Stomach (tissue), 9 donors: ENCODE measurements around the gene CRACR2A. TPM values are rescaled to one million over a fixed set of nuclear protein-coding genes. Genes with fewer than 3 reads are reported as not detected.

Experiments used
- DNase-seq, 2 donors: peaks; one replicate each; pipeline versions ENCODE4 v3.0.0 to v3.0.0-alpha.2; 2013 to 2019
- H3K27ac ChIP-seq, 5 donors: fragments of 200-600 bp in 4 of 5; sonication (generic) in 4 of 5; one replicate each; pipeline ENCODE4 v1.5.1; 2013 to 2019; ENCODE audit warnings: mild to moderate bottlenecking in 1 of 5, moderate library complexity in 1 of 5
- H3K27me3 ChIP-seq, 3 donors: fragments of 200-600 bp; sonication (generic); one replicate each; pipeline ENCODE4 v1.5.1; 2017 to 2019; ENCODE audit warnings: mixed run types in 1 of 3
- H3K36me3 ChIP-seq, 4 donors: fragments of 200-600 bp; sonication (generic); 1 replicate in 3 of 4; 2 replicates in 1 of 4; pipeline ENCODE4 v1.5.1; 2016 to 2019
- H3K4me1 ChIP-seq, 4 donors: fragments of 200-600 bp; sonication (generic); one replicate each; pipeline ENCODE4 v1.5.1; 2016 to 2019
- H3K4me3 ChIP-seq, 4 donors: fragments of 200-600 bp; sonication (generic) in 3 of 4; one replicate each; pipeline ENCODE4 v1.5.1; 2016 to 2019; ENCODE audit warnings: mild to moderate bottlenecking in 1 of 4
- H3K9me3 ChIP-seq, 4 donors: fragments of 200-600 bp; sonication (generic); one replicate each; pipeline ENCODE4 v1.5.1; 2016 to 2019
- CTCF ChIP-seq, 7 experiments: fragments of 450-650 bp in 4 of 7; fragments of 200-600 bp in 3 of 7; sonication (generic) in 3 of 7; IDR thresholded peaks; one replicate each; pipeline ENCODE4 v1.5.1; 2016 to 2019; ENCODE audit warnings: antibody characterized with exemption in 7 of 7, control low read depth in 2 of 7, mild to moderate bottlenecking in 1 of 7
- EP300 ChIP-seq: sonication (generic); formaldehyde crosslinking; IDR thresholded peaks from one replicate; pipeline ENCODE4 v1.6.1; 2017; ENCODE audit warnings: antibody characterized with exemption
- POLR2A ChIP-seq, 4 donors: fragments of 450-650 bp; IDR thresholded peaks; one replicate each; pipeline ENCODE4 v1.6.1; 2016; ENCODE audit warnings: antibody characterized with exemption in 4 of 4, control low read depth in 2 of 4, mild to moderate bottlenecking in 1 of 4, moderate library complexity in 1 of 4
- POLR2AphosphoS5 ChIP-seq, 3 donors: sonication (generic); formaldehyde crosslinking; IDR thresholded peaks; one replicate each; pipeline ENCODE4 v1.6.1; 2016; ENCODE audit warnings: antibody characterized with exemption in 3 of 3
- WGBS, 5 donors: extraction: QIAGEN DNeasy Blood & Tissue Kit in 3 of 5; methylation state at CpG; one replicate each; pipeline versions ENCODE4 v1.1.5 to v1.1.7; 2013 to 2018; 5-methylcytosine and 5-hydroxymethylcytosine counted together
- intact Hi-C: fragments of 100-400 bp; cut with DNase I; formaldehyde crosslinking; loops from one replicate; pipeline ENCODE4 v1.15.1; 2023; ENCODE audit warnings: low total_unique reads
- polyA plus RNA-seq, 3 donors: library from polyadenylated mRNA; stranded (reverse); fragments of 200-250 nt; gene quantifications; one replicate each; pipeline ENCODE4 v1.2.3, GENCODE V29; 2013
- total RNA-seq, 5 donors: library from RNA; depleted of rRNA; stranded (reverse); fragments of >200 nt; gene quantifications; one replicate each; pipeline versions ENCODE4 v1.1.0 to v1.2.3, GENCODE V29; 2014 to 2016
- donor health status: healthy with polysubstance abuse.
- donor health status: Bipolar disorder and iron deficiency.
- donor health status: healthy.

CRACR2A gene
- total and polyA plus RNA-seq, 8 donors: 0.15 to 66.6 (median 3.1) TPM

- Histone ChIP-seq H3K36me3 (no peaks in the 10 kb centered on the region), H3K9me3 (no peaks in the 10 kb centered on the region), H3K27me3 (no peaks in the 10 kb centered on the region), H3K4me1 (no peaks in the 10 kb centered on the region), H3K4me3 (no peak overlapping the region), H3K27ac (no peak overlapping the region)
- TF ChIP-seq CTCF (IDR thresholded peaks at IDR 0.05) (no peak), POLR2A (IDR thresholded peaks at IDR 0.05) (no peak), EP300 (no peak), POLR2AphosphoS5 (IDR thresholded peaks at IDR 0.05) (no peak)
- 70 to 86% (median 77%) methylated on average over 7 of the region's 7 CpGs for WGBS, 5 donors
- intact Hi-C loops: no loop called here
- DNase-seq: no peak
Measured at GRCh38 chr12:3741882-3742672, 10.8 kb downstream of the CRACR2A start.

DNA sequence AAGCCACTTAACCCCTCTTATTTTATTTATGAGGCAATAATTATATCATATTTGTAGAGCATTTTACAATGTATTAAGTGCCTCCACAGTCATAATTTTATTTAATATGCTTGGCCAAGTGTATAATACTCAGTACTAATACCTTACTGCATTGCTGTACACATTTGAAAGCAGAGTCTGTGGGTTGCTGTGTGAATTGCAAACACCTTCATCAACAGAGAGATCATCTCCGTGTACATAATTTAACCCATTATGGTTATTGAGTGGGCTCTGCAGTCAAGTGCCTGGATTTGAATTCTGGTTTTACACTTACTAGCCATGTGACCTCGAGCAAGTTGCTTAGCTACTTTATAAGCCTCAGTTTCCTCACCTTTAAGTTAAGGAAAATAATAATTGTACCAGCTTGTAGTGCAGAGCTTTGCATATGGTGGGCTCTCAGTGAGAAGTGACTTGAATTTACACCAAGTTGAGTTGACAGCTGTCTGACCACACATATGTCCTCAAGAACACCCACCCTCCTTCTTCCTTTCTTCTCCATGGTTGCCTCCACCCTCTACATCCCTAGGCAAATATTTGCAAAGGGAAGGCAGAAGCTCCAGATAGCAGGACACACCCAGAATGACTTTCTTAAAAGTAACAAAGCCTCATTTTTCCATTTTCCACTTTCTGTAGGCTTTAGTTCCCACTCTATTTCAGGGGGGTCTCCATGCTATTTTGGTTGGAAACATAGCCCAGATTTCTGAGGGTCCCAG lies 12.3 kb downstream of the CRACR2A start:
- no peaks in the 10 kb centered on the region for H3K36me3 ChIP-seq
- WGBS, 5 donors: 61 to 74% (median 69%) methylated on average over 2 of the region's 2 CpGs
- H3K9me3 ChIP-seq: no peaks in the 10 kb centered on the region
- no peaks in the 10 kb centered on the region for H3K4me1 ChIP-seq
- TF ChIP-seq POLR2A (IDR thresholded peaks at IDR 0.05) (no peak), CTCF (IDR thresholded peaks at IDR 0.05) (no peak), POLR2AphosphoS5 (IDR thresholded peaks at IDR 0.05) (no peak), EP300 (no peak)
- H3K4me3 ChIP-seq: no peak overlapping the region
- H3K27ac ChIP-seq: no peak overlapping the region
- intact Hi-C loops: no loop called here
- DNase-seq: no peak
- H3K27me3 ChIP-seq: no peaks in the 10 kb centered on the region

DNA sequence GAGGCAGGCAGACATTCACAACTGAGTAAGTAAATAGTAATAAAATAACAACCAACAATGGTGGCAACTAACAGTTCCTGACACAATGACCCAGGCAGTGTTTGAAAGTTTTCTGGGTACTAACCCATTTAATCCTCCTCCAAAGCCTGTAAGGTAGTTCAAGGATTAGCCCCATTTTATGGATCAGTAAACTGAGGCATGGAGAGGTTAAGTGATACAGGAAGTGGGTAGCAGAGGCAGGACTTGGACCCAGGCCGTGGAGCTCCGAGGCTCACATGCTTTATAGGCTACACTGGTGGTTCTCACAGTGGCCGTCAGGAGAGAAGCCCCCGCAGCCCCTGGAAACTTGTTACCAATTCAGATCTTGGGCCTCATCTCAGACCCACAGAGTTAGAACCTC lies 17.5 kb downstream of the CRACR2A start:
- WGBS, 5 donors: 93 to 100% (median 95%) methylated on average over 4 of the region's 4 CpGs
- Histone ChIP-seq H3K4me1 (peaks cover 0 to 14% (median 7%) of the 10 kb centered on the region in 4 donors), H3K4me3 (no peak overlapping the region), H3K9me3 (no peaks in the 10 kb centered on the region), H3K27ac (no peak overlapping the region), H3K27me3 (no peaks in the 10 kb centered on the region), H3K36me3 (peaks cover 0 to 5% (median 4%) of the 10 kb centered on the region in 4 donors)
- no peak for DNase-seq
- TF ChIP-seq CTCF (IDR thresholded peaks at IDR 0.05) (no peak), POLR2AphosphoS5 (IDR thresholded peaks at IDR 0.05) (no peak), POLR2A (IDR thresholded peaks at IDR 0.05) (no peak), EP300 (no peak)
- intact Hi-C loops: no loop called here

- H3K36me3 ChIP-seq: peaks cover 0 to 5% (median 4%) of the 10 kb centered on the region in 4 donors
Measured at GRCh38 chr12:3732901-3733300, 20.0 kb downstream of the CRACR2A start.

More at GRCh38 chr12:3732901-3733300, 20.0 kb downstream of the CRACR2A start:
- peaks cover 0 to 15% (median 10%) of the 10 kb centered on the region in 4 donors for H3K4me1 ChIP-seq
- peak; percentile 72 to 78 for DNase-seq
- 28 to 52% (median 42%) methylated on average over 4 of the region's 4 CpGs for WGBS, 5 donors
- no peaks in the 10 kb centered on the region for H3K27me3 ChIP-seq
- no peak overlapping the region for H3K4me3 ChIP-seq
- no peak overlapping the region for H3K27ac ChIP-seq
- TF ChIP-seq CTCF (IDR thresholded peaks at IDR 0.05): no peak
- TF ChIP-seq POLR2AphosphoS5 (IDR thresholded peaks at IDR 0.05): no peak
- TF ChIP-seq EP300: no peak
- no peak for TF ChIP-seq POLR2A (IDR thresholded peaks at IDR 0.05)
- H3K9me3 ChIP-seq: no peaks in the 10 kb centered on the region
- intact Hi-C loops: no loop called here
